ENCODE data around the gene IL17RC.

- TF ChIP-seq CTCF (IDR thresholded peaks at IDR 0.05): peak in 3 of 6 experiments; percentile 13 to 42 (median 33)
- peak in 1 of 2 donors; percentile 58 for TF ChIP-seq POLR2A (IDR thresholded peaks at IDR 0.05)
These were observed 32.2 kb upstream of the IL17RC start for GRCh38 chr3:9884555-9885165.

Measured in Peyer's patch (tissue), 4 donors.